ENCODE results near the gene DLG2. TPM values are rescaled to one million over a fixed set of nuclear protein-coding genes. Genes with fewer than 3 reads are reported as not detected.

The DLG2 gene
- total RNA-seq, 1 donor from 2014 or later, result 2.4 TPM

- Mint-ChIP-seq H3K36me3 (ENCODE audit: insufficient read depth) (no peaks in the 10 kb centered on the region), H3K4me3 (ENCODE audit: low read depth) (no peak overlapping the region), H3K27ac (no peak overlapping the region), H3K4me1 (ENCODE audit: low read depth) (peaks cover 1% of the 10 kb centered on the region), H3K27me3 (no peaks in the 10 kb centered on the region), H3K9me3 (ENCODE audit: low read depth) (no peaks in the 10 kb centered on the region)
- no peak for DNase-seq (ENCODE audit: low spot score, unreplicated experiment)
- no peak for TF ChIP-seq CTCF (IDR thresholded peaks at IDR 0.05; ENCODE audit: unreplicated experiment)
Measured at GRCh38 chr11:84560206-84560605, 1066.9 kb downstream of the DLG2 start.

- Mint-ChIP-seq H3K4me3 (ENCODE audit: low read depth) (no peak overlapping the region), H3K4me1 (ENCODE audit: low read depth) (peaks cover 1% of the 10 kb centered on the region), H3K27me3 (no peaks in the 10 kb centered on the region), H3K9me3 (ENCODE audit: low read depth) (no peaks in the 10 kb centered on the region), H3K36me3 (ENCODE audit: insufficient read depth) (no peaks in the 10 kb centered on the region), H3K27ac (no peak overlapping the region)
- no peak for DNase-seq (ENCODE audit: low spot score, unreplicated experiment)
- peak; percentile 94 for TF ChIP-seq CTCF (IDR thresholded peaks at IDR 0.05; ENCODE audit: unreplicated experiment)
Measured at GRCh38 chr11:84558085-84558905, 1068.8 kb downstream of the DLG2 start.

GRCh38 chr11:84552791-84553190, 1074.4 kb downstream of the DLG2 start:
- no peak for TF ChIP-seq CTCF (IDR thresholded peaks at IDR 0.05; ENCODE audit: unreplicated experiment)
- no peak for DNase-seq (ENCODE audit: low spot score, unreplicated experiment)
- Mint-ChIP-seq H3K4me3 (ENCODE audit: low read depth) (no peak overlapping the region), H3K9me3 (ENCODE audit: low read depth) (no peaks in the 10 kb centered on the region), H3K27me3 (no peaks in the 10 kb centered on the region), H3K4me1 (ENCODE audit: low read depth) (no peaks in the 10 kb centered on the region), H3K27ac (no peak overlapping the region), H3K36me3 (ENCODE audit: insufficient read depth) (no peaks in the 10 kb centered on the region)

- Mint-ChIP-seq H3K36me3 (ENCODE audit: insufficient read depth) (no peaks in the 10 kb centered on the region), H3K4me3 (ENCODE audit: low read depth) (no peak overlapping the region), H3K27me3 (peaks cover 5% of the 10 kb centered on the region), H3K27ac (no peak overlapping the region), H3K4me1 (ENCODE audit: low read depth) (no peaks in the 10 kb centered on the region), H3K9me3 (ENCODE audit: low read depth) (no peaks in the 10 kb centered on the region)
- DNase-seq (ENCODE audit: low spot score, unreplicated experiment), result no peak
- no peak for TF ChIP-seq CTCF (IDR thresholded peaks at IDR 0.05; ENCODE audit: unreplicated experiment)
Measured at GRCh38 chr11:84549217-84549616, 1077.9 kb downstream of the DLG2 start.

GRCh38 chr11:84544566-84544965, 1082.6 kb downstream of the DLG2 start:
- DNase-seq (ENCODE audit: low spot score, unreplicated experiment), result no peak
- no peaks in the 10 kb centered on the region for H3K36me3 Mint-ChIP-seq (ENCODE audit: insufficient read depth)
- H3K27me3 Mint-ChIP-seq, result peaks cover 5% of the 10 kb centered on the region
- no peak overlapping the region for H3K27ac Mint-ChIP-seq
- H3K4me3 Mint-ChIP-seq (ENCODE audit: low read depth), result no peak overlapping the region
- TF ChIP-seq CTCF (IDR thresholded peaks at IDR 0.05; ENCODE audit: unreplicated experiment), result no peak
- H3K9me3 Mint-ChIP-seq (ENCODE audit: low read depth), result no peaks in the 10 kb centered on the region
- H3K4me1 Mint-ChIP-seq (ENCODE audit: low read depth), result peaks cover 8% of the 10 kb centered on the region
